ENCODE data around the gene PNKD. TPM values are rescaled to one million over a fixed set of nuclear protein-coding genes. Genes with fewer than 3 reads are reported as not detected.
A peak's percentile ranks its signal among the peaks of the same experiment; 100 is the strongest.

Gene PNKD
- total RNA-seq, 1 experiment from 2014 or later: 58.1 TPM

GRCh38 chr2:218270721-218271486 is 585 bp downstream of the PNKD start:
- Histone ChIP-seq H3K36me3 (ENCODE audit: control insufficient read depth in 1 of 2, insufficient read depth in 2 of 2, low read length in 2 of 2) (peaks cover 30 to 32% of the 10 kb centered on the region in 2 experiments; a peak in 3 of 4 replicates), H2AFZ (ENCODE audit: low read depth, low read length, poor library complexity, severe bottlenecking) (no peak overlapping the region), H3K9me2 (ENCODE audit: insufficient read depth) (no peaks in the 10 kb centered on the region), H3K4me3 (replicated peaks in 1 of 2; ENCODE audit: low read depth in 1 of 2, low read length in 2 of 2) (peak overlapping the region; percentile 91 to 97), H3K4me1 (ENCODE audit: control insufficient read depth in 1 of 2, insufficient read depth in 2 of 2, low read length in 2 of 2) (peaks cover 13 to 28% of the 10 kb centered on the region in 2 experiments), H3K27me3 (ENCODE audit: insufficient read depth, low read length) (no peaks in the 10 kb centered on the region), H3K4me2 (ENCODE audit: low read length) (peak overlapping the region; percentile 94), H3K79me2 (ENCODE audit: insufficient read depth, low read length) (peaks cover 23% of the 10 kb centered on the region), H3K9me3 (ENCODE audit: control insufficient read depth in 1 of 2, insufficient read depth in 1 of 2, low read depth in 1 of 2, low read length in 2 of 2) (no peaks in the 10 kb centered on the region), H3K9ac (ENCODE audit: low read length) (peak overlapping the region; percentile 77), H4K20me1 (ENCODE audit: insufficient read depth) (no peaks in the 10 kb centered on the region), H3K27ac (ENCODE audit: low read depth, low read length) (peak overlapping the region; percentile 42)
- BruUV-seq (replicated peaks): TSS peak; percentile 50
- ATAC-seq: no peak
- no peak for TF ChIP-seq TCF7L2 (IDR thresholded peaks at IDR 0.05; ENCODE audit: borderline replicate concordance, extremely low read depth, insufficient read depth, insufficient read length)
- TF ChIP-seq CBX3 (IDR thresholded peaks at IDR 0.05; ENCODE audit: low read depth): no peak
- TF ChIP-seq ATF3 (IDR thresholded peaks at IDR 0.05): no peak
- POLR2A ChIA-PET: interaction anchor here (1.0 to 2.4 kb wide), 4 partner anchors 16 to 125 kb away, joined by 3 to 19 read pairs (median 4); no protein-coding TSS in a partner anchor
- CTCF ChIA-PET: interaction anchor here (0.8 to 2.9 kb wide), 14 partner anchors 13 to 577 kb away, joined by 3 to 22 read pairs (median 4); partner anchors contain the start of gene CATIP
- intact Hi-C loops (cut with micrococcal nuclease): loop anchor here (1.0 to 5.0 kb wide), 2 partner anchors 84 to 85 kb away; partner anchors contain the start of gene CATIP
- DNase-seq (ENCODE audit: low read depth, low spot score): no peak
- RAD21 ChIA-PET (ENCODE audit: low non-redundant PET in 1 of 2, low total read pairs in 2 of 2, uncharacterized antibody in 2 of 2, unreplicated experiment in 2 of 2): interaction anchor here in 1 of 2 experiments (0.5 kb wide), 1 partner anchor 106 kb away, joined by 3 read pairs; no protein-coding TSS in a partner anchor

GRCh38 chr2:218271487-218271797 is 1.1 kb downstream of the PNKD start:
- no TSS peak for BruUV-seq (replicated peaks)

More at GRCh38 chr2:218271487-218271797, 1.1 kb downstream of the PNKD start:
- Histone ChIP-seq H3K27ac (ENCODE audit: low read depth, low read length) (peak overlapping the region; percentile 42), H3K9ac (ENCODE audit: low read length) (peak overlapping the region; percentile 77), H3K9me3 (ENCODE audit: control insufficient read depth in 1 of 2, insufficient read depth in 1 of 2, low read depth in 1 of 2, low read length in 2 of 2) (no peaks in the 10 kb centered on the region), H2AFZ (ENCODE audit: low read depth, low read length, poor library complexity, severe bottlenecking) (no peak overlapping the region), H4K20me1 (ENCODE audit: insufficient read depth) (no peaks in the 10 kb centered on the region), H3K79me2 (ENCODE audit: insufficient read depth, low read length) (peaks cover 23% of the 10 kb centered on the region), H3K9me2 (ENCODE audit: insufficient read depth) (no peaks in the 10 kb centered on the region), H3K4me1 (ENCODE audit: control insufficient read depth in 1 of 2, insufficient read depth in 2 of 2, low read length in 2 of 2) (peaks cover 13 to 28% of the 10 kb centered on the region in 2 experiments), H3K4me3 (replicated peaks in 1 of 2; ENCODE audit: low read depth in 1 of 2, low read length in 2 of 2) (peak overlapping the region; percentile 91 to 97), H3K36me3 (ENCODE audit: control insufficient read depth in 1 of 2, insufficient read depth in 2 of 2, low read length in 2 of 2) (peaks cover 28 to 35% of the 10 kb centered on the region in 2 experiments; a peak in 3 of 4 replicates), H3K4me2 (ENCODE audit: low read length) (peak overlapping the region; percentile 94), H3K27me3 (ENCODE audit: insufficient read depth, low read length) (no peaks in the 10 kb centered on the region)
- CTCF ChIA-PET: interaction anchor here (0.8 to 2.9 kb wide), 8 partner anchors 84 to 576 kb away, joined by 3 to 22 read pairs (median 4); partner anchors contain the start of gene CATIP
- DNase-seq (ENCODE audit: low read depth, low spot score): no peak
- no peak for TF ChIP-seq RAD21 (IDR thresholded peaks at IDR 0.05; ENCODE audit: low read depth)
- TF ChIP-seq TCF7L2 (IDR thresholded peaks at IDR 0.05; ENCODE audit: borderline replicate concordance, extremely low read depth, insufficient read depth, insufficient read length): no peak
- no peak for TF ChIP-seq EZH2phosphoT487 (IDR thresholded peaks at IDR 0.05; ENCODE audit: borderline replicate concordance)
- no peak for TF ChIP-seq ZBTB33 (IDR thresholded peaks at IDR 0.05; ENCODE audit: extremely low read depth, insufficient replicate concordance, low read length)
- TF ChIP-seq EGR1 (IDR thresholded peaks at IDR 0.05; ENCODE audit: low read depth): no peak
- TF ChIP-seq EZH2 (IDR thresholded peaks at IDR 0.05): no peak
- no peak for TF ChIP-seq CEBPB (IDR thresholded peaks at IDR 0.05; ENCODE audit: low read depth)
- TF ChIP-seq CBX3 (IDR thresholded peaks at IDR 0.05; ENCODE audit: low read depth): no peak
- no peak for TF ChIP-seq FOSL1 (IDR thresholded peaks at IDR 0.05; ENCODE audit: low read depth)
- TF ChIP-seq POLR2A (IDR thresholded peaks at IDR 0.05; ENCODE audit: borderline replicate concordance, extremely low read depth, insufficient read depth, insufficient read length): no peak
- no peak for TF ChIP-seq SRF (IDR thresholded peaks at IDR 0.05; ENCODE audit: low read depth)
- POLR2A ChIA-PET: interaction anchor here (2.4 kb wide), 1 partner anchor 16 kb away, joined by 19 read pairs; no protein-coding TSS in a partner anchor
- intact Hi-C loops (cut with micrococcal nuclease): loop anchor here (5.0 kb wide), 1 partner anchor 84 kb away; no protein-coding TSS in a partner anchor
- ATAC-seq: no peak
- RAD21 ChIA-PET (ENCODE audit: low non-redundant PET in 1 of 2, low total read pairs in 2 of 2, uncharacterized antibody in 2 of 2, unreplicated experiment in 2 of 2): interaction anchor here in 1 of 2 experiments (0.5 kb wide), 1 partner anchor 106 kb away, joined by 3 read pairs; no protein-coding TSS in a partner anchor
